Muscle of leg (tissue), 11 donors: ENCODE measurements around the gene TNFRSF19. TPM values are rescaled to one million over a fixed set of nuclear protein-coding genes. Genes with fewer than 3 reads are reported as not detected.

Experiments
- DNase-seq: peaks from one replicate; pipeline ENCODE4 v3.0.0; 2013
- H3K27ac ChIP-seq: one replicate; pipeline ENCODE4 v1.5.1; 2013; ENCODE audit warnings: mild to moderate bottlenecking, low read length, control low read depth
- H3K27me3 ChIP-seq: one replicate; pipeline ENCODE4 v1.6.1; 2013; ENCODE audit warnings: low read length; ENCODE audit not compliant: control insufficient read depth, insufficient read depth
- H3K36me3 ChIP-seq: one replicate; pipeline ENCODE4 v1.6.1; 2013; ENCODE audit warnings: low read length; ENCODE audit not compliant: control insufficient read depth, insufficient read depth
- H3K4me1 ChIP-seq: one replicate; pipeline ENCODE4 v1.6.1; 2013; ENCODE audit warnings: low read length; ENCODE audit not compliant: control insufficient read depth, insufficient read depth
- H3K4me3 ChIP-seq: one replicate; pipeline ENCODE4 v1.5.1; 2013; ENCODE audit warnings: low read length, control low read depth
- H3K9me3 ChIP-seq: replicated peaks from 2 replicates; pipeline ENCODE4 v1.6.1; 2013; ENCODE audit warnings: low read depth, low read length; ENCODE audit not compliant: control insufficient read depth
- WGBS: methylation state at CpG from one replicate; pipeline ENCODE4 v1.1.5; 2013; ENCODE audit warnings: missing lambda C conversion rate; ENCODE audit not compliant: insufficient coverage; 5-methylcytosine and 5-hydroxymethylcytosine counted together
- polyA plus RNA-seq, 8 donors: library from polyadenylated mRNA; unstranded; fragments of 120-200 nt; gene quantifications; one replicate each; pipeline versions ENCODE4 v1.2.1 to v1.2.3, GENCODE V29; 2013; ENCODE audit warnings: inconsistent platforms in 1 of 8, low replicate concordance in 1 of 8; ENCODE audit not compliant: insufficient read length in 8 of 8, insufficient read depth in 1 of 8
- total RNA-seq: library from RNA; stranded (reverse); fragments of 120-200 nt; gene quantifications from one replicate; pipeline ENCODE4 v1.2.4, GENCODE V29; 2013

TNFRSF19 gene
- total and polyA plus RNA-seq, 9 donors = 9.5 to 47.4 (median 13.8) TPM

GRCh38 chr13:23622985-23623384, 52.8 kb downstream of the TNFRSF19 start:
- no peaks in the 10 kb centered on the region for H3K27me3 ChIP-seq
- peaks cover 11% of the 10 kb centered on the region for H3K36me3 ChIP-seq
- H3K4me1 ChIP-seq = no peaks in the 10 kb centered on the region
- DNase-seq = no peak
- WGBS = no CpG with 5 or more reads among the region's 3 CpGs
- no peak overlapping the region for H3K4me3 ChIP-seq
- no peaks in the 10 kb centered on the region for H3K9me3 ChIP-seq
- no peak overlapping the region for H3K27ac ChIP-seq

DNA sequence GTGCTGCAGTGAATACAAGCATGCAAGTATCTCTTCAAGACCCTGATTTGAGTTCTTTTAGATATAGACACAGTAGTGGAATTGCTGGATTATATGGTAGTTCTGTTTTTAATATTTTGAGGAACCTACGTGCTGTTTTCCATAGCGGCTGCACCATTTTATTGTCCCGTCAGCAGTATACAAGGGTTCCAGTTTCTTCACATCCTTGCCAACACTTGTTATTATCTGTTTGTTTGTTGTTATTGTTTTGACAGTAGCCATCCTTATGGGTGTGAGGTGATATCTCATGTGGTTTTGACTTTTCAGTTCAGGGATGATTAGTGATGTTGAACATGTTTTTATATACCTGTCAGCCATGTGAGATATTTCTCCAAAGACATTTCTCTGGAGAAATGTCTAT, 53.2 kb downstream of the TNFRSF19 start:
- H3K4me3 ChIP-seq = no peak overlapping the region
- WGBS = 90% methylated on average over 2 of the region's 3 CpGs
- no peak overlapping the region for H3K27ac ChIP-seq
- H3K4me1 ChIP-seq = no peaks in the 10 kb centered on the region
- no peaks in the 10 kb centered on the region for H3K27me3 ChIP-seq
- no peaks in the 10 kb centered on the region for H3K9me3 ChIP-seq
- no peak for DNase-seq
- H3K36me3 ChIP-seq = peaks cover 11% of the 10 kb centered on the region

DNA sequence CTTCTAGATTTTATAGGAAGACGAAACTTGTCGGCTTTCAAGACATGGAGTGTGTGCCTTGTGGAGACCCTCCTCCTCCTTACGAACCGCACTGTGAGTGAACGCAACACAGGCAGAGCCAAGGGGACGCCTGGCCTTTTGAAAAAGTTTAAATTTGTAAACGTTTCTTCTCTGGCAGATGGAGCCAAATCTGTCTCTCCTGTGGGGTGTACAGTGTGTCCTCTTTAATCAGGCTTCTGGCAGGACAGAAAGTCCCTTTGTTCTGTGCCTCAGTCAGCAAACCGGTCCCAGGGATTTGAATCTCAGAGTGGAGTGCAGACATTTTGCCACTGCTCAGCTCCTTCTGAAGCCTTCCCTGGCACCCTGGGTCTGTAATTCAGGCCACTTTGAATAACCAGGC, 56.5 kb downstream of the TNFRSF19 start:
- Histone ChIP-seq H3K4me1 (no peaks in the 10 kb centered on the region), H3K27ac (no peak overlapping the region), H3K27me3 (no peaks in the 10 kb centered on the region), H3K36me3 (peaks cover 5% of the 10 kb centered on the region), H3K9me3 (no peaks in the 10 kb centered on the region), H3K4me3 (no peak overlapping the region)
- DNase-seq = no peak
- WGBS = 49% methylated on average over 5 of the region's 8 CpGs

GRCh38 chr13:23627410-23627809, 57.2 kb downstream of the TNFRSF19 start:
- Histone ChIP-seq H3K36me3 (peaks cover 5% of the 10 kb centered on the region), H3K4me1 (peaks cover 5% of the 10 kb centered on the region), H3K4me3 (no peak overlapping the region), H3K27ac (no peak overlapping the region), H3K9me3 (no peaks in the 10 kb centered on the region), H3K27me3 (no peaks in the 10 kb centered on the region)
- no peak for DNase-seq
- 80% methylated on average over 3 of the region's 8 CpGs for WGBS

DNA sequence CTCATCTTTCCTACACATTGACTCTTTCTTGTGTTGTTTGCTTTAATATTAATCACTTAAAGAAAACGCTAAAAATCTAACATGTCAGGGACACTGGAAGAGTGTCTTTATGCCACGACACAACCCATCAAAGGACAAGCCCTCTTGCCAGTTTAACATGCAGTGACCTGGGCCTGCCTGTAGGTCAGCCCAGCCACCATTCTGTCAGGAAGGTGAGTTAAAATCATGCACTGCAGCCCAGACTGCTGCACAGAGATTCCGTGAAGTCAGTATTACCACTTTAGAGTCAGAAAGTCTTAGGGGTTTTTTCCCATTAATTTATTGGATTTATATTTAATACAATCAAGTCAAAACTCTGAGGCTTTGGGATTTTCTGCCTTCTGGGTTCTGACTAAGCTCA, 58.0 kb downstream of the TNFRSF19 start:
- Histone ChIP-seq H3K27ac (no peak overlapping the region), H3K27me3 (no peaks in the 10 kb centered on the region), H3K4me3 (no peak overlapping the region), H3K9me3 (no peaks in the 10 kb centered on the region), H3K36me3 (peaks cover 5% of the 10 kb centered on the region), H3K4me1 (peaks cover 5% of the 10 kb centered on the region)
- no CpG with 5 or more reads among the region's 3 CpGs for WGBS
- DNase-seq = no peak

DNA sequence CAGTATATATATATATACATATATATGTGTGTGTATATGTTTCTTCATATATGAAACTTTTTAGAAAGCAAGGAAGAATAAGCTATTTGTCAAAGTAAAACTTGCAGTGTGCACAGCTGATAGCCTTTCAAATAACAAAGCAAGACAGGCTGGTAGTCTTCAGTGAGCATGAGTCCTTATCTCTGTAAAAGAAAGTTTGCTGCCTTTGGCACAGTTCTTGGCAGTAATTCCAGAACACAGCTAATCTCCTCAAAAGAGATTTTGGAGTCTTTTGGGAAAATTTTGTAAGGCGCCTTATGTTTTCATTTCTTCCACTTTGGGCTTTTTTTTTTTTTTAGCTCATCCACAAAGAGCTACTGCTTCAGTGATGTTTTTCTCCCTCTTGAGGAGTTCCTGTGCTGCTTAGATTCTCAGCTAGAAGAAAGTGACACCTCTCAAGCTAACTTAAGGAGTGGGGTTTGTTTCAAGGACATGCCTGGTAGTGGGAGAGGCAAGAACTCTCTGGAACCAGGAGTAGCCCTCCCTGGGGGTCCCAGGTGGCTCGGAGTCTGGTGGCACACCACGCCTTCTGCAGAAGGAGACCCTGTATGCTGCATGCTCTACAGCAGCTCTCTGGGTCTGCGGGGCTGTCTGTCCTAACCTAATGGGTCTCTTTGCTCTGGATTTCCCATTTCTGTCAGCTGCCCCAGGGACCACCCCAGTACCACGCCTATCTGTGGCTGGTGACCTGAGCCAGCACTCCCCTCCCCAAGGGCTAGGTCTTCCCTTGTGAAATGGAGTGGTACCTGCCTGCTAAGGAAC, 58.8 kb downstream of the TNFRSF19 start:
- Histone ChIP-seq H3K36me3 (peaks cover 5% of the 10 kb centered on the region), H3K4me3 (no peak overlapping the region), H3K4me1 (peaks cover 5% of the 10 kb centered on the region), H3K27ac (no peak overlapping the region), H3K9me3 (no peaks in the 10 kb centered on the region), H3K27me3 (no peaks in the 10 kb centered on the region)
- DNase-seq = no peak
- 92% methylated on average over 4 of the region's 5 CpGs for WGBS

DNA sequence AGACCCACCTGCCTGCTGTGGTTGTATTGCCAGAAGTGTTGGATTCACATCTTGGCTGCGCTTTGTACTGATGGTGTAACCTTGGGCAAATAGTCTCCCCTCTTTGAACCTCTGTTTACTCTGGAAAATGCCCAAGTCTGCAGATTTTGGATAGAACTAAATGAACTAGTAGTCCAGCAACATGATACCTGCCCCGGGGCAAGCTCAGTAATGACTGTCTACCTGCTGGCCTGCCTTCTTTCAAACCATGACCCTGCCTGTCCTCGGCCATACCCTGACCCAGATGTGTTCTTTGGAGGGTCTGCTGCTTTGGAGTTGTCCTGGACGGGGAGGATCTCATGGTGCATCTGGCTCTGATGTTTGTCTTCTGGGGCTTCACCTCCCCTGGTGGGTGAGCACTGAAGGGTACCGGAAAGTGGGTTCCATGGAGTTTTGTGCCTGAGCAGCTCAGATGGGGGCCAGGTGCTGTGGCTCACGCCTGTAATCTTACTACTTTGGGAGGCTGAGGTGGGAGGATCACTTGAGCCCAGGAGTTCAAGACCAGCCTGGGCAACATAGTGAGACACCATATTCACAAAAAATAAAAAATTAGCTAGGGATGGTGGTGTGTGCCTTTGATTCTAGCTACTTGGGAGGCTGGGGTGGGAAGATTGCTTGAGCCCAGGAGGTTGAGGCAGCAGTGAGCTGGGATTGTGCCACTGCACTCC, 59.5 kb downstream of the TNFRSF19 start:
- no peaks in the 10 kb centered on the region for H3K27me3 ChIP-seq
- no peak overlapping the region for H3K4me3 ChIP-seq
- peaks cover 5% of the 10 kb centered on the region for H3K36me3 ChIP-seq
- WGBS = 100% methylated on average over 2 of the region's 6 CpGs
- no peaks in the 10 kb centered on the region for H3K9me3 ChIP-seq
- DNase-seq = no peak
- H3K4me1 ChIP-seq = peaks cover 5% of the 10 kb centered on the region
- H3K27ac ChIP-seq = no peak overlapping the region

- 74% methylated on average over 2 of the region's 5 CpGs for WGBS
- no peak for DNase-seq
- Histone ChIP-seq H3K4me1 (peaks cover 5% of the 10 kb centered on the region), H3K4me3 (no peak overlapping the region), H3K9me3 (no peaks in the 10 kb centered on the region), H3K27me3 (no peaks in the 10 kb centered on the region), H3K36me3 (peaks cover 5% of the 10 kb centered on the region), H3K27ac (no peak overlapping the region)
Measured at GRCh38 chr13:23630349-23631093, 60.3 kb downstream of the TNFRSF19 start.

DNA sequence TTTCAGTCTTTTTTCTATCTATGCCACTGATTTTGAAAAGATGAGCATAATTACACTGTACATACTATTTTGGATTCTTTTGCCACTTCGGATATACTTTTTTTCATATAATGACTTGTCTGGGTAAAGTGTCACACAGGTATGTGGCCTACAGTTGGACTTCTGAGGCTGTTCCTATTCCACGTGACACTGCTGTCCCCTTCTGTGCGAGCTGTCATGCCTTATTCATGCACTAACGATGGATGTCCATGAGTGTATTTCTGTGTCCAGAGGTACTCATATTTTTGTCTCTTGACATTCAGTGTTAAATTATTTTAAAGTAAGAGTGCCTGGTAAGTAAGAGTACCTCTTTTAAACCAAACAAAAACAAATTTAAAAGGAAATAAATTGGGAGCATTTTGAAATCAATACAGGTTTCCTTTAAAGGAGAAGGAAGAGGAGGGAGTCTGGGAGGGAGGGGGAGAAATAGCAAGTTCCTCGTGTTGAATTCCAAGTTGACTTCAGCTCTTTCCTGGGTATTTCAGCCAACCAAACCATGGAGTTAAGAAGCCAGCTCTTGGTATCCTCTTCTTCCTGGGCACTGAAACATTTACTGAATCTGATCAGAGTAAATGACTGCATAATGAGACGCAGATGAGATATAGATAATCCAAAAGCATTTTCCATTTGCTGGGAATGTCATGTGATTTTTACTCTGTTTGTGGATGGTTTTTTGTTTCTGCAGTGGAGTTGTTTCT, 61.3 kb downstream of the TNFRSF19 start:
- Histone ChIP-seq H3K27ac (no peak overlapping the region), H3K36me3 (peaks cover 5% of the 10 kb centered on the region), H3K4me3 (no peak overlapping the region), H3K9me3 (no peaks in the 10 kb centered on the region), H3K27me3 (no peaks in the 10 kb centered on the region), H3K4me1 (peaks cover 8% of the 10 kb centered on the region)
- no peak for DNase-seq
- 17% methylated on average over 1 of the region's 6 CpGs for WGBS
